SK-N-MC (cell line): ENCODE measurements around the gene USP40.

Experiments used
- DNase-seq: peaks from one replicate; pipeline ENCODE4 v3.0.0-alpha.2; 2011; ENCODE audit warnings: low read depth, low spot score
- H3K27ac ChIP-seq: fragments of 200-600 bp; sonication (generic); 2 replicates; pipeline ENCODE4 v1.5.1; 2016; ENCODE audit warnings: mixed run types
- H3K36me3 ChIP-seq: fragments of 200-600 bp; sonication (generic); 2 replicates; pipeline ENCODE4 v1.6.1; 2017; ENCODE audit warnings: antibody characterized with exemption, low read length, mixed read lengths; ENCODE audit not compliant: insufficient read depth
- H3K4me3 ChIP-seq: fragments of 200-600 bp; sonication (generic); 2 replicates; pipeline ENCODE4 v1.5.1; 2016
- H3K9ac ChIP-seq: fragments of 200-600 bp; sonication (generic); 2 replicates; pipeline ENCODE4 v1.8.0; 2017; ENCODE audit warnings: mixed run types, mixed read lengths; ENCODE audit not compliant: insufficient read length
- H3K9me3 ChIP-seq: fragments of 200-600 bp; sonication (generic); 2 replicates; pipeline ENCODE4 v1.6.1; 2017; ENCODE audit warnings: low read depth, mild to moderate bottlenecking, antibody characterized with exemption, low read length, moderate library complexity, mixed read lengths
- EZH2 ChIP-seq: fragments of 200-600 bp; sonication (generic); IDR thresholded peaks from one replicate; pipeline ENCODE4 v1.6.1; 2017; ENCODE audit warnings: antibody characterized with exemption
- FOXP2 ChIP-seq: optimal IDR thresholded peaks from 2 replicates; pipeline ENCODE3; 2011; ENCODE audit warnings: mild to moderate bottlenecking, moderate library complexity; ENCODE audit not compliant: insufficient read depth; ENCODE audit errors: extremely low read length, control extremely low read depth
- POLR2AphosphoS5 ChIP-seq: IDR thresholded peaks from 2 replicates; pipeline ENCODE4 v1.6.1; 2012; ENCODE audit warnings: mild to moderate bottlenecking, low read depth, low read length, borderline replicate concordance

USP40 gene

DNA sequence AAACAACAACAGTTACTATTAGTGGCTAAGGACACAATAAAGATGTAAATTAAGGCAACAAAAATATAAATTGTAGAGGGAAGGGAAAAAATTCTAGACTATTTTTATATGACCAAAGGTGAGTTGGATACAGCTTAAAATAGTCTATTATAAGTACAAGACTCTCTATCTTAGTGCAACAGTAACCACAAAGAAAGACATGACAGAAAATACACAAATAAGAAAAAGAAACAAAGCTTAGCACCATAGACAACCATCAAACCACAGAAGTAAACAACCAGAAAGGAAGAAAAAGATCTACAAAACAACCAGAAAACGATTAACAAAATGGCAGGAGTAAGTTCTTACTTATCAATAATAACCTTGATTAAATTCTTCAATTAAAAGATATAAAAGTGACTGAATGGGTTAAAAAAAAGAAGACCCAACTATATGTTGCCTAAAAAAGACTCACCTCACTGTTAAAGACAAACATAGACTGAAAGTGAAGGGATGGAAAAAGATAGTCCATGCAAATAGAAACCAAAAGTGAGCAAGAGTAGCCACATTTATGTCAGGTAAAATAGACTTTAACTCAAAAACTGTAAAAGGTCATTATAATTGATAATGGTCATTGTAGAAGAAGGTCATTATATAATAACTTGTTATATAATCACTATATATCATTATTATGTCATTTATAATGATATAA, 62.5 kb downstream of the USP40 start:
- no peak for TF ChIP-seq FOXP2
- no peak for TF ChIP-seq EZH2
- no peak for TF ChIP-seq POLR2AphosphoS5
- Histone ChIP-seq H3K36me3 (peaks cover 52% of the 10 kb centered on the region), H3K9ac (no peak overlapping the region), H3K4me3 (no peak overlapping the region), H3K27ac (no peak overlapping the region), H3K9me3 (peaks cover 3% of the 10 kb centered on the region)
- DNase-seq: no peak

DNA sequence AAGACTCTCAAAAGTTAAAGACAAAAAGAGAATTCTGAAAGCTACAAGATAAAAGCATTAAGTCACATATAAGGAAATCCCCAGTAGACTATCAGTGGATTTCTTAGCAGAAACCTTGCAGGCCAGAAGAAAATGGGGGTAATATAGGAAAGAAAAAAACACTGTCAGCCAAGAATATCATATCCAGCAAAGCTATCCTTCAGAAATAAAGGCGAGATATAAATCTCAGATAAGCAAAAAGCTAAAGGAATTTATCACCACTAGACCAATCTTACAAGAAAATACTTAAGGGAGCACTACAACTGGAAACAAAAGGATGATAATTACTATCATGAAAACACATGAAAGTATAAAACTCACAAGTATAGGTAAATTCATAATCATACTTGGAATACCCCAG, 63.1 kb downstream of the USP40 start:
- H3K36me3 ChIP-seq: peaks cover 49% of the 10 kb centered on the region
- H3K9ac ChIP-seq: no peak overlapping the region
- no peak for TF ChIP-seq FOXP2
- TF ChIP-seq EZH2: no peak
- TF ChIP-seq POLR2AphosphoS5: no peak
- H3K9me3 ChIP-seq: peaks cover 3% of the 10 kb centered on the region
- DNase-seq: no peak
- no peak overlapping the region for H3K27ac ChIP-seq
- H3K4me3 ChIP-seq: no peak overlapping the region

GRCh38 chr2:233501198-233502076, 65.1 kb downstream of the USP40 start:
- TF ChIP-seq POLR2AphosphoS5 (no peak), FOXP2 (no peak), EZH2 (no peak)
- Histone ChIP-seq H3K4me3 (no peak overlapping the region), H3K9ac (no peak overlapping the region), H3K27ac (no peak overlapping the region), H3K36me3 (peaks cover 37% of the 10 kb centered on the region), H3K9me3 (peaks cover 3% of the 10 kb centered on the region)
- DNase-seq: no peak

- Histone ChIP-seq H3K9ac (peak overlapping the region; percentile 27), H3K4me3 (no peak overlapping the region), H3K9me3 (peaks cover 3% of the 10 kb centered on the region), H3K36me3 (peaks cover 41% of the 10 kb centered on the region), H3K27ac (peak overlapping the region; percentile 69; the same call in 1 of the 2 replicates)
- DNase-seq: no peak
- TF ChIP-seq EZH2: no peak
- TF ChIP-seq POLR2AphosphoS5: no peak
- TF ChIP-seq FOXP2: no peak
These were observed 66.7 kb downstream of the USP40 start for GRCh38 chr2:233499928-233500327.

DNA sequence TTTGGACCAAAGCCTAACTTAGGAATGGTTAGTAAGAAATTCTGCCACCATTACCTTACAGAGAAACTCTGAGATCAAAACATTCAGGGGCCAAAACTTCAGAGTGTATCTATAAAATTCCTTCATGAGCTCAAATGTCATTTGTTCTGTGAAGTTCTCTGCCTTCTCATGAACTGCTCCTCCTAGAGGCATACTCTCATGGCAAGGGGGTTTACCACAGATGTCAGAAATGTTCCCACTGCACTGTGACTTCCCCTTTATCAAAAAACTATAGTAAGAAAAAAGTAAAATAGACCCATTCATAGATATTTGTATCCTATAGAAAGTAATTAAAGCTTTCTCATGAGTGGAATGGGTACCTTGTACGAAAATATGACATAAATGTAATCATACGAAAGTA, 68.5 kb downstream of the USP40 start:
- no peak for DNase-seq
- Histone ChIP-seq H3K27ac (no peak overlapping the region), H3K9me3 (peaks cover 3% of the 10 kb centered on the region; the same call in 1 of the 2 replicates), H3K4me3 (no peak overlapping the region), H3K9ac (no peak overlapping the region), H3K36me3 (peaks cover 37% of the 10 kb centered on the region)
- TF ChIP-seq EZH2 (no peak), POLR2AphosphoS5 (no peak), FOXP2 (no peak)

- peaks cover 3% of the 10 kb centered on the region; the same call in 1 of the 2 replicates for H3K9me3 ChIP-seq
- DNase-seq: no peak
- H3K4me3 ChIP-seq: no peak overlapping the region
- H3K27ac ChIP-seq: no peak overlapping the region
- H3K9ac ChIP-seq: no peak overlapping the region
- H3K36me3 ChIP-seq: peaks cover 40% of the 10 kb centered on the region
- TF ChIP-seq FOXP2 (no peak), POLR2AphosphoS5 (no peak), EZH2 (no peak)
These were observed 68.9 kb downstream of the USP40 start for GRCh38 chr2:233497692-233498091.

DNA sequence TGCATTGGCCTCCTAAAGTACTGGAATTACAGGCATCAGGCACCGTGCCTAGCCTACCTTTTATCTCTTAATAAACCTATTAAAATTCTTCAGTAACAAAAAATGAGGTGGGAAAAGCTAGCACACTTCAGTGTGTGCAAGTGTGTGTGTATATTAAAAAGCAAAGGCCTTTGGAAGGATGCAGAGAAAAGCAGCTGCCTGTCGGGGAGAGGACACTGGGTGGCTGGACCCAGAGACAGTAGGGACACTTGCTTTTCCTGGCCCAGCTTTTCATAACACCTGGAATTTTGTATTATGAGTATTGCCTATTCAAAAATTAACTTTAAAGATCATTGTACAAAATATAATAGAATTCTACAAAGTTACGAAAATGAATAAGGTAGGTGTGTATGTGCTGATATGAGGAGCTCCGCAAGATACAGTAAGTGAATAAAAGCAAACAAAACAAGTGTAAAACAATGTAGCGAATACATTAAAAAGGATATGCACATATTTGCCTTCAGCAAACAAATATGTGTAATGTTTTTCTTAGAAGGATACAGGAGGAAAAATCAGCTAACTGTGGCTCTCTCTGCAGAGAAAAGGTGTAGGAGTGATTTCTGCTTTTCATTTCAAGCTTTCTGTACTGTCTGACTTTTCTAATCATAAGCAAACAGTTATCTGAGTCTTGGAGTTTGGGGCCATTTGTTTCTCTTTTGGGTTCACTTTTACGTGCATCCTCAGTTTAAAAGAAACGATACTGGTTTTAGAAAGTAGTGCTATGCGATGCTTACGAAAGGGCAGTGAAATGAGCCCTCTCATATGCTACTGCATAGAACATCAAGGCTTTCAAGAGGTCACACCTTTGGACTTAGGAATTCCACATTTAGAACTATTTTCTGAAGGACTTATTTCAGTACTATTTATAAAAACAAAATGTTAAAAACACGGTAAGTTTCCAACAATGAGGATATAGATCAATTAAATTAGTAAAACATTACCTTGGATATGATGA, 70.8 kb downstream of the USP40 start:
- no peak overlapping the region for H3K27ac ChIP-seq
- no peak for DNase-seq
- no peak for TF ChIP-seq POLR2AphosphoS5
- no peak for TF ChIP-seq EZH2
- TF ChIP-seq FOXP2: no peak
- no peak overlapping the region for H3K9ac ChIP-seq
- H3K36me3 ChIP-seq: peaks cover 32% of the 10 kb centered on the region
- H3K9me3 ChIP-seq: no peaks in the 10 kb centered on the region
- no peak overlapping the region for H3K4me3 ChIP-seq
